ENCODE data around the gene DEPDC4. TPM values are rescaled to one million over a fixed set of nuclear protein-coding genes. Genes with fewer than 3 reads are reported as not detected.
"Not testable (repeated sequence)": the region's sequence is repeated elsewhere in the genome, so short reads cannot be mapped to it uniquely, and the experiment has no call there.

DEPDC4 gene
- total RNA-seq, 1 donor from 2014 or later = 0.47 TPM

- no peak for DNase-seq
- Histone ChIP-seq H3K9me3 (replicated peaks) (no peaks in the 10 kb centered on the region), H3K27ac (replicated peaks) (no peak overlapping the region), H3K4me3 (no peak overlapping the region), H3K4me1 (no peaks in the 10 kb centered on the region), H3K36me3 (peaks cover 19% of the 10 kb centered on the region), H3K27me3 (ENCODE audit: low read depth) (no peaks in the 10 kb centered on the region)
- intact Hi-C loops (cut with micrococcal nuclease) = loop anchor here (10.0 kb wide), 2 partner anchors 325 to 505 kb away; no protein-coding TSS in a partner anchor
- TF ChIP-seq, protein P1, sequence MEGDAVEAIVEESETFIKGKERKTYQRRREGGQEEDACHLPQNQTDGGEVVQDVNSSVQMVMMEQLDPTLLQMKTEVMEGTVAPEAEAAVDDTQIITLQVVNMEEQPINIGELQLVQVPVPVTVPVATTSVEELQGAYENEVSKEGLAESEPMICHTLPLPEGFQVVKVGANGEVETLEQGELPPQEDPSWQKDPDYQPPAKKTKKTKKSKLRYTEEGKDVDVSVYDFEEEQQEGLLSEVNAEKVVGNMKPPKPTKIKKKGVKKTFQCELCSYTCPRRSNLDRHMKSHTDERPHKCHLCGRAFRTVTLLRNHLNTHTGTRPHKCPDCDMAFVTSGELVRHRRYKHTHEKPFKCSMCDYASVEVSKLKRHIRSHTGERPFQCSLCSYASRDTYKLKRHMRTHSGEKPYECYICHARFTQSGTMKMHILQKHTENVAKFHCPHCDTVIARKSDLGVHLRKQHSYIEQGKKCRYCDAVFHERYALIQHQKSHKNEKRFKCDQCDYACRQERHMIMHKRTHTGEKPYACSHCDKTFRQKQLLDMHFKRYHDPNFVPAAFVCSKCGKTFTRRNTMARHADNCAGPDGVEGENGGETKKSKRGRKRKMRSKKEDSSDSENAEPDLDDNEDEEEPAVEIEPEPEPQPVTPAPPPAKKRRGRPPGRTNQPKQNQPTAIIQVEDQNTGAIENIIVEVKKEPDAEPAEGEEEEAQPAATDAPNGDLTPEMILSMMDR (IDR thresholded peaks at IDR 0.05; ENCODE audit: borderline replicate concordance) = no peak
Measured at GRCh38 chr12:100229876-100230275, 37.0 kb downstream of the DEPDC4 start.

DNA sequence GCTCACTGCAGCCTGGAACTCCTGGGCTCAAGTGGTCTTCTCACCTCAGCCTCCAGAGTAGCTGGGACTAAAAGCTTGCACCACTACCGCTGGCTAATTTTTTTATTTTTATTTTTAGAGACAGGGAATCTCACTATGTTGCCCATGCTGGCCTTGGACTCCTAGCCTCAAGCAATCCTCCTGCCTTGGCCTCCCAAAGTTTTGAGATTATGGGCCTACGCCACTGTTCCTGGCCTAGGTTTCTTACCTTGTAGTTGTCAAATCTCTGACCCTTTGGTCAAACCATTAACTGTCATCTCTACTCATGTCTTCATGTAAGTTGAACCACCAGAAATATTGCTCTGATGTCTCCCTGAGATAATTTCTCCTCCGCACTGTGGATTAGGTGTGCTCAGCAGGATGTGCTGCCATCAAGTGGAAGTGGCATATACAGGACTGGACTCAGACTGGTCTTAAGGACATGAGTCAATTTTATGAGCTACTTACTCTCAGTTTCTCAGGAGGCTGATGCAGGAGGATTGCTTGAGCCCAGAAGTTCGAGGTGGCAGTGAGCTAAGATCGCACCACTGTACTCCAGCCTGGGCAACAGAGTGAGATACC lies 37.7 kb downstream of the DEPDC4 start:
- H3K4me1 ChIP-seq = no peaks in the 10 kb centered on the region
- peaks cover 26% of the 10 kb centered on the region for H3K36me3 ChIP-seq
- no peak overlapping the region for H3K4me3 ChIP-seq
- no peak for DNase-seq
- TF ChIP-seq, protein P1 (IDR thresholded peaks at IDR 0.05; ENCODE audit: borderline replicate concordance) = no peak
- H3K9me3 ChIP-seq (replicated peaks) = no peaks in the 10 kb centered on the region
- no peak overlapping the region for H3K27ac ChIP-seq (replicated peaks)
- intact Hi-C loops (cut with micrococcal nuclease) = no loop called here
- no peaks in the 10 kb centered on the region for H3K27me3 ChIP-seq (ENCODE audit: low read depth)

DNA sequence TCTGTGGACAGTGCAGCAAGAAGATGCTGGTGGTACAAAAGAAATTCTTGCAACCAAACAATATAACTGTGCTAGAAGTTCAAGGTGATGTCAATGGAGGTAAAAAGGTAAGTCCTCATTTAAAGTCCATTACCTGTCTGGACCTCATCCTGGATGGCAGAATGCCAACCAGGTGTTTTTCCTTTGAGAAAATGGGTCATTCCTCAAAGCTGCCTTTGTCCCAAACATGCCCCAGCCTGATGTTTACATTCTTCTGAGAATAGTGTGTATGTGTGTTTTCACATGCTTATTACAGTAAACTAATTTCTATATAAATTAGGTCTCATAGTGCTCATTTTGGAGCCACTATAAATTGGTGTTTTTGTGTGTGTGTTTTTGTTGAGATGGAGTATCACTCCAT lies 41.4 kb downstream of the DEPDC4 start:
- Histone ChIP-seq H3K27ac (replicated peaks) (no peak overlapping the region), H3K36me3 (peaks cover 61% of the 10 kb centered on the region), H3K9me3 (replicated peaks) (no peaks in the 10 kb centered on the region), H3K27me3 (ENCODE audit: low read depth) (no peaks in the 10 kb centered on the region), H3K4me1 (no peaks in the 10 kb centered on the region), H3K4me3 (no peak overlapping the region)
- no peak for DNase-seq
- intact Hi-C loops (cut with micrococcal nuclease) = no loop called here
- TF ChIP-seq, protein P1 (IDR thresholded peaks at IDR 0.05; ENCODE audit: borderline replicate concordance) = no peak

DNA sequence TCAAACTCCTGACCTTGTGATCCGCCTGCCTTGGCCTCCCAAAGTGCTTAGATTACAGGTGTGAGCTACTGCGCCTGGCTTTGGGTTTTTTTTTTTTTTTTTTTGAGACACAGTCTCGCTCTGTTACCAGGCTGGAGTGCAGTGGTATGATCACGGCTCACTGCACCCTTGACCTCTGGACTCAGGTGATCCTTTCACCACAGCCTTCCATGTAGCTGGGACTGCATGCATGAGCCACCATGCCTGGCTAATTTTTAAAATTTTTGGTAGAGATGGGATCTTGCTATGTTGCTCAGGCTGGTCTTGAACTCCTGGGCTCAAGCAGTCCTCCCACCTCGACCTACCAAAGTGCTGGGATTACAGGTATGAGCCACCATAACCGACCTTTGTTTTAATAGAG lies 44.7 kb downstream of the DEPDC4 start:
- H3K9me3 ChIP-seq (replicated peaks); H3K27ac ChIP-seq (replicated peaks); intact Hi-C loops (cut with micrococcal nuclease); DNase-seq; H3K4me1 ChIP-seq; H3K27me3 ChIP-seq (ENCODE audit: low read depth); H3K4me3 ChIP-seq: not testable (repeated sequence)
- H3K36me3 ChIP-seq = peaks cover 90% of the 10 kb centered on the region

GRCh38 chr12:100221523-100221922 lies 45.4 kb downstream of the DEPDC4 start:
- Histone ChIP-seq H3K27ac (replicated peaks) (no peak overlapping the region), H3K36me3 (peaks cover 88% of the 10 kb centered on the region), H3K4me3 (no peak overlapping the region), H3K27me3 (ENCODE audit: low read depth) (no peaks in the 10 kb centered on the region), H3K4me1 (no peaks in the 10 kb centered on the region), H3K9me3 (replicated peaks) (no peaks in the 10 kb centered on the region)
- DNase-seq = no peak
- intact Hi-C loops (cut with micrococcal nuclease) = no loop called here
- TF ChIP-seq, protein P1 (IDR thresholded peaks at IDR 0.05; ENCODE audit: borderline replicate concordance) = no peak

DNA sequence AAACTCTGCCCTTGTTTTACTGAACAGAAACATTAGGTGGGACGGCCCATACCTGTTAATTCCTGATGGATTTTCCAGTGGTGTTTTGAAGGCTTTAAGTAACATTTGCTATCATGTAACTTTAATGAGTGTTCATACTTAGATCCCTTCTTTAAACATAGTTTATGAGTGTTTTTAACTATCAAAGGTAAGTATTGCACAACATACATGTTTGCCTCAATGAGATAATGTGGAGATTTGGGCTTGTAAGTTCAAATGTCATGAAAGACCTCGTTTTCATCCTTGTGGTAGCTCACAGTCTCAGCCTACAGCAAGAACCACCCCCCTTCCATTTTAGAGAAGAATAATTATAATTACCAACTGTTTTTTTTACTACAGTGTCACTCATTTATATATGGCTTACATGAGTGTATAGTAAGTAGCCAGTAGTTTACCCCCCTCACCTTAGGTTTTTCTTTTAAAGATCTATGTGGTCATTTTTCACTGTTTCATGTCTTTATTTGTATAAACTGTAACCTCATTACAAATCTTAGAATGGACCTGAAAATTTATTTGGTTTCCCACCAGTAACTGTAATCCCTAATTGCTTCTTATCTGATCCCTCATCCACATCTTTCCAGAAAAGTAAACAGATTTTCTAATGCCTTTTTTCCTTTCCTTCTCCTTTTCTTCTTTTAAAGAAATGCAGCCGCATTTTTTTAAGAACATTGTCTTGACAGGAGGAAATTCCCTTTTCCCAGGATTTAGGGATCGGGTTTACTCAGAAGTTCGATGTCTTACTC lies 47.4 kb downstream of the DEPDC4 start:
- H3K4me1 ChIP-seq = no peaks in the 10 kb centered on the region
- H3K4me3 ChIP-seq = no peak overlapping the region
- no peaks in the 10 kb centered on the region for H3K9me3 ChIP-seq (replicated peaks)
- no peaks in the 10 kb centered on the region for H3K27me3 ChIP-seq (ENCODE audit: low read depth)
- no peak for DNase-seq
- peaks cover 84% of the 10 kb centered on the region for H3K36me3 ChIP-seq
- intact Hi-C loops (cut with micrococcal nuclease) = no loop called here
- H3K27ac ChIP-seq (replicated peaks) = no peak overlapping the region
- TF ChIP-seq, protein P1 (IDR thresholded peaks at IDR 0.05; ENCODE audit: borderline replicate concordance) = no peak

All from left ventricle myocardium inferior (tissue), 1 donor.